Measurements from ENCODE around the gene STRIP2. TPM values are rescaled to one million over a fixed set of nuclear protein-coding genes. Genes with fewer than 3 reads are reported as not detected.

Gene STRIP2
- total RNA-seq, 1 donor from 2014 or later, result 6.9 TPM

DNA sequence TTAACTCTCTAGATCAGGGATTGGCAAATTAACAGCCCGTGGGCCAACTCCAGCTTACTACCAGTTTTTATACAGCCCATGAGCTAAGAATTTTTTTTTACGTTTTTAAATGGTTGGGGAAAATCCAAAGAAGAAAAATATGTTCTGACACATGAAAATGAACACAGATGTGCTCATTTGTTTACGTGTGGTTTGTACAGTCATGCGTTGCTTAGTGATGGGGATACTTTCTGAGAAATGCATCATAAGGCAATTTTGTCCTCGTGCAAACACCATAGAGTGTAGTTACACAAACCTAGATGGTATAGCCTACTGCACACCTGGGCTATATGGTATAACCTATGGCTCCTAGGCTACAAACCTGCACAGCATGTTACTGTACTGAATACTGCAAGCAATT, 59.8 kb downstream of the STRIP2 start:
- TF ChIP-seq, protein P1, sequence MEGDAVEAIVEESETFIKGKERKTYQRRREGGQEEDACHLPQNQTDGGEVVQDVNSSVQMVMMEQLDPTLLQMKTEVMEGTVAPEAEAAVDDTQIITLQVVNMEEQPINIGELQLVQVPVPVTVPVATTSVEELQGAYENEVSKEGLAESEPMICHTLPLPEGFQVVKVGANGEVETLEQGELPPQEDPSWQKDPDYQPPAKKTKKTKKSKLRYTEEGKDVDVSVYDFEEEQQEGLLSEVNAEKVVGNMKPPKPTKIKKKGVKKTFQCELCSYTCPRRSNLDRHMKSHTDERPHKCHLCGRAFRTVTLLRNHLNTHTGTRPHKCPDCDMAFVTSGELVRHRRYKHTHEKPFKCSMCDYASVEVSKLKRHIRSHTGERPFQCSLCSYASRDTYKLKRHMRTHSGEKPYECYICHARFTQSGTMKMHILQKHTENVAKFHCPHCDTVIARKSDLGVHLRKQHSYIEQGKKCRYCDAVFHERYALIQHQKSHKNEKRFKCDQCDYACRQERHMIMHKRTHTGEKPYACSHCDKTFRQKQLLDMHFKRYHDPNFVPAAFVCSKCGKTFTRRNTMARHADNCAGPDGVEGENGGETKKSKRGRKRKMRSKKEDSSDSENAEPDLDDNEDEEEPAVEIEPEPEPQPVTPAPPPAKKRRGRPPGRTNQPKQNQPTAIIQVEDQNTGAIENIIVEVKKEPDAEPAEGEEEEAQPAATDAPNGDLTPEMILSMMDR (conservative IDR thresholded peaks at IDR 0.05; ENCODE audit: low read depth, low read length), result no peak
- no peak overlapping the region for H3K4me3 ChIP-seq (ENCODE audit: low read depth, low read length)
- no peak for DNase-seq (ENCODE audit: low read depth)

DNA sequence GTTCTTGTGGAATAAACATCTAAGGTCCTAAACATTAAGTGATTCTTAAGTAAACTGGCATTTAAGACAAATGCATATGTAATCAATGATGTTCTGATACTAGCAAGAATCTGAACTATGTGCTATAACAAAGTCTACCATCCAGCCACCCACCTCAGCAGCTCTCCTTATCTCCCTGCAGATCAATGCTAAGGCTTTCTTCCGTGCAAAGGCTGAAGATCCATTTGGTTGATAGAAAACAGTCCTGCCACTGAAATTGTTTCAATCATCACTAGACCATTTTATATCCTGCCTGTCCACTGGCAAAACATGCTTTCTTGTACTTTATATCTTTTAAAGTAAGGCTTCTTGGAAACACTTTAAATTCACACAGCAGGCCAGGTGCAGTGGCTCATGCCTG, 61.8 kb downstream of the STRIP2 start:
- no peak for DNase-seq (ENCODE audit: low read depth)
- no peak overlapping the region for H3K4me3 ChIP-seq (ENCODE audit: low read depth, low read length)
- TF ChIP-seq, protein P1 (conservative IDR thresholded peaks at IDR 0.05; ENCODE audit: low read depth, low read length), result no peak

DNA sequence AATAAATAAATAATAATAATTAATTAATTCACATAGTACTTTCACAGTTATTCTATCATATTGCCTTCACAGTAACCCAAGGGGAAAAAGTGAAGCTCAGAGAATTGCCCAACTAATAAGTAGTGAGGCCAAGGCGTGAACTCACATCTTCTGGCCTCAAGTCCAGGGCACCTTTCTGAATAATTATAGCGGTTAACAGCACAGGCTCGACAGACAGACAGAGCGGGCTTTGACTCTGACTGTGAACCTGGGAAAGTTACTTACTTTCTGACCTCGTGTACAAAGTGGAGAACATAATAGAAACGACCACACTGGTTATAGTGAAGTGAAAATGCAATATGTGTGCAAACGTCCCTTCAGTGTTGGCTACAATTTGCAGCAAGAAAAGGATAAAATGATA, 62.4 kb downstream of the STRIP2 start:
- TF ChIP-seq, protein P1 (conservative IDR thresholded peaks at IDR 0.05; ENCODE audit: low read depth, low read length), result no peak
- H3K4me3 ChIP-seq (ENCODE audit: low read depth, low read length), result no peak overlapping the region

DNA sequence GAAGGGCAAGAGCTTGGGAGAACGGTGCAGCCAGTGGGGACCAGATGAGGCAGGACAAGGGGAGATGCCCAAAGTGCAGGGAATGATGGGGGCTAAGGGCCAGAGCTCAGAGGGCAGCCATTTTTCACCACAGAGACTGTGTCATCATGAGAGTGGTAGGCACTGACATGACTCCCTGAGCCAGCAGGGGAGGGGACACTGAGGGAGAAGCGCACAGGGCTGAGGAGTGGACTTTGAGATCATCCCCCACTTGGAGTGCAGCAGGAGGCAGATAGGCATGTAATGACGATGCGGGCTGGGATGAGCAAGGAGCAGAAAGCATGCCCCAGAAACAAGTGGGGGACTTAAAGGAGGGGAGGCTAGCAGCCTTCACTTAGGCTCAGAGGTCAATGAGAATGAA, 62.9 kb downstream of the STRIP2 start:
- H3K4me3 ChIP-seq (ENCODE audit: low read depth, low read length), result no peak overlapping the region
- DNase-seq (ENCODE audit: low read depth), result no peak
- TF ChIP-seq, protein P1 (conservative IDR thresholded peaks at IDR 0.05; ENCODE audit: low read depth, low read length), result no peak

More for the DNA sequence above, 62.4 kb downstream of the STRIP2 start:
- no peak for DNase-seq (ENCODE audit: low read depth)

DNA sequence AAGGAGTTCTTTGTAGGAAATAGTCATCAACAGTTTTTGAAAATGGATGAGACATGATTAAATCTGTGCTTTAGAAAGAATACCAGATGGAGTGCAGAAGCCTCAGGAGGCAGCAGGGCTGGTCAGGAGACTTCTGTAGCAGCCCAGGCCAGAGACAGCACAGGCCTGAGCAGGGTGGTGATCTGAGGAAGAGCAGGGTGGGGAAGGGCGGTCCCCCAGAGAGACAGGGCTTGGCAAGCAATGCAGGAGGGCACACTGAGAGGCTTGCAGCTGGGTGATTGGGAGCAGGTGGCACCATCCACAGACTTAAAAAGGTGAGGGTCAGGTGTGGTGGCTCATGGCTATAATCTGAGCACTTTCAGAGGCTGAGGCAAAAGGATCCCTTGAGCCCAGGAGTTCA, 63.8 kb downstream of the STRIP2 start:
- DNase-seq (ENCODE audit: low read depth), result no peak
- no peak overlapping the region for H3K4me3 ChIP-seq (ENCODE audit: low read depth, low read length)
- TF ChIP-seq, protein P1 (conservative IDR thresholded peaks at IDR 0.05; ENCODE audit: low read depth, low read length), result no peak

DNA sequence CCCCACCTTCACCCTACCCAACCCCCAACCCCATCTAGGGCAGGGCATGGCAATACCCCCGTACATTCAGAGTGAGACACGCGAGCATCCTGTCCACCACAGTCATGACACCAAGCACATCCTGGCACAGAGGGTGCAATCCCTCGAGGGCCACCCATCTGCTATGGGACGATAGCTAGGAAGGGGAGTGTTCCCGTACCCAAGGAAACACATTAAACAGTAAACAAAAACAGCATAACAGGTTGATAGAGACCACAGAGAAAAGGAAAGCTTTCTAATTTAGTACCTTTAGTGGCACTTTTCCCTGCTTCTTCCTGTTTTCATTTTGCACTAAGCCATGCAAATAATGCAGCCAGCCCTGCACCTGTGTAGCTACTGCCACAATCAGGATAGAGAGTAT, 65.8 kb downstream of the STRIP2 start:
- H3K4me3 ChIP-seq (ENCODE audit: low read depth, low read length), result no peak overlapping the region
- no peak for DNase-seq (ENCODE audit: low read depth)
- TF ChIP-seq, protein P1 (conservative IDR thresholded peaks at IDR 0.05; ENCODE audit: low read depth, low read length), result no peak

Measured in epithelial cell of proximal tubule (primary cell).